GM21717 (cell line): ENCODE results near the gene NMRK2.
"Not testable (repeated sequence)": the region's sequence is repeated elsewhere in the genome, so short reads cannot be mapped to it uniquely, and the experiment has no call there.

Source experiments
- ATAC-seq: cut with Tn5 transposase; IDR thresholded peaks from one replicate; pipeline ENCODE4 v1.9.1; 2021; ENCODE audit warnings: mild to moderate bottlenecking, moderate library complexity; ENCODE audit not compliant: unreplicated experiment

NMRK2 gene

DNA sequence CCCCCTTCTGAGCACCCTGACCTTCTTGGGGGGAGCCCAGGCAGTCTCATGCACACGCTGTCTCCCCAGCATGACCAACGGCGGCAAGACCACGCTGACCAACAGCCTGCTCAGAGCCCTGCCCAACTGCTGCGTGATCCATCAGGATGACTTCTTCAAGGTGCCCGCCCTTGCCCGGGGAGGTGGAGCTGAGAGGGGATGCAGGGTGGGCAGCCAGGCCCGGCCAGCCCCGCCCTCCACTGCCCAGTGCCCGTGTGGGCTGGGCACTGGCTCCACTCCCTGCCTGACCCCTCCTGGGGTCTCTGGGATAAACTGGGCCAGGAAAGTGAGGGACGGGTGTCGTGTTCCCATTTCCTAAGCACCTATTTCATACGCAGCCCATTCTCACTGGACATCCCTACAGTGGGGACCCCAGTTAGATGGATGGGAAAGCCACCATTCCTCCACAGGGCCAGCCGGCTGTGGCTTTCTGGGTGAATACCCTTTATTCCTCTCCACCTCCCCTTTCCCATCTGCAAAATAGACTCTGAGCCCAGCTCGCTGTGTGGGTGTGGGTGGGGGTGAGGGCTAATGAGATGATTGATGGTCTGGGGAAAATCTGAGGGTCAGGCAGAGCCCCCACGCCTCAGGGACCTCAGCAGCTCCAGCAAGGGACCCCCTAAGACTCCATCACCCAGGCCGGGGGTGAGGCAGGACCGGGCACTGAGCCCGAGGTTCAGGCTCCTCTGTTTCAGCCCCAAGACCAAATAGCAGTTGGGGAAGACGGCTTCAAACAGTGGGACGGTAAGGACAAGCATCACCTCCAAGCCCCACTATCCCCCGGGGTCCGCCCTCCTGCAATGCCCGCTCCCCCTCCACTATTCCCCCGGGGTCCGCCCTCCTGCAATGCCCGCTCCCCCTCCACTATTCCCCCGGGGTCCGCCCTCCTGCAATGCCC is 3.9 kb downstream of the NMRK2 start:
- ATAC-seq, result no peak

DNA sequence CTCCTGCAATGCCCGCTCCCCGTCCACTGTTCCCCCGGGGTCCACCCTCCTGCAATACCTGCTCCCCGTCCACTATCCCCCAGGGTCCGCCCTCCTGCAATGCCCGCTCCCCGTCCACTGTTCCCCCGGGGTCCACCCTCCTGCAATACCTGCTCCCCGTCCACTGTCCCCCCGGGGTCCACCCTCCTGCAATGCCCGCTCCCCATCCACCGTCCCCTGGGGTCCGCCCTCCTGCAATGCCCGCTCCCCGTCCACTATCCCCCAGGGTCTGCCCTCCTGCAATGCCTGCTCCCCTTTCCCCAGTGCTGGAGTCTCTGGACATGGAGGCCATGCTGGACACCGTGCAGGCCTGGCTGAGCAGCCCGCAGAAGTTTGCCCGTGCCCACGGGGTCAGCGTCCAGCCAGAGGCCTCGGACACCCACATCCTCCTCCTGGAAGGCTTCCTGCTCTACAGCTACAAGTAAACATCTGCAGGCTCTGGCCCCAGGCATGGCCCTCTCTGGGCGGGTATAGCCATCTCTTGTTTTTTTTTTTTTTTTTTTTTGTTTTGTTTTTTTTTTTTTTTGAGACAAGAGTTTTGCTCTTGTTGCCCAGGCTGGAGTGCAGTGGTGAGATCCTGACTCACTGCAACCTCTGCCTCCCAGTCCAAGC is 5.6 kb downstream of the NMRK2 start:
- ATAC-seq, result not testable (repeated sequence)

DNA sequence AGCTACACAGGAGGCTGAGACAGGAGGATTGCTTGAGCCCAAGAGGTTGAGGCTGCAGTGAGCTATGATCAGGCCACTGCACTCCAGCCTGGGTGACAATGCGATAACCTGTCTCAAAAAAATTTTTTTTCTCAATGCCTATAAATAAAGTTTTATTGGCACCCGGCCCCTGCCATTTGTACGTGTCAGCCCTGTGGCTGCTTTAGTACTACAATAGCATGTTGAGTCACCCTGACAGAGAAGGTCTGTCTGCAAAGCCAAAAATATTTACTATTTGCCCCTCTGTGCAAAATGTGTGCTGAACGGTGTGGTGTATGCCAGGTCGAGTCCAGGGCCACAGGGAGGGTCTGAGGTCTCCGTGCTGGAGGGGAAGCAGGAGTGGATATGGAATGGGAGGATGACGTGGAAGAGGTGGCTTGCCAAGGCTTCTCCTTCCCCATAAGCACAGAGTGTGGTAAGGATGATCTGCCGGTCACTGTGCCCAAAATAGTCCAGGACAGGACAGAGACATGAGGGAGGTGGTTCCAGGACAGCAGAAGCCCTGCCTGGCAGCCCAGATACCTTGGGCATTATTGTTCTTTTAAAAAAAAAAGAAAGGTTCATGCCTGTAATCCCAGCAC is 10.0 kb downstream of the NMRK2 start:
- no peak for ATAC-seq

GRCh38 chr19:3944018-3944721 is 11.3 kb downstream of the NMRK2 start:
- ATAC-seq, result no peak

- no peak for ATAC-seq
These were observed 13.0 kb downstream of the NMRK2 start for GRCh38 chr19:3945838-3946237.

DNA sequence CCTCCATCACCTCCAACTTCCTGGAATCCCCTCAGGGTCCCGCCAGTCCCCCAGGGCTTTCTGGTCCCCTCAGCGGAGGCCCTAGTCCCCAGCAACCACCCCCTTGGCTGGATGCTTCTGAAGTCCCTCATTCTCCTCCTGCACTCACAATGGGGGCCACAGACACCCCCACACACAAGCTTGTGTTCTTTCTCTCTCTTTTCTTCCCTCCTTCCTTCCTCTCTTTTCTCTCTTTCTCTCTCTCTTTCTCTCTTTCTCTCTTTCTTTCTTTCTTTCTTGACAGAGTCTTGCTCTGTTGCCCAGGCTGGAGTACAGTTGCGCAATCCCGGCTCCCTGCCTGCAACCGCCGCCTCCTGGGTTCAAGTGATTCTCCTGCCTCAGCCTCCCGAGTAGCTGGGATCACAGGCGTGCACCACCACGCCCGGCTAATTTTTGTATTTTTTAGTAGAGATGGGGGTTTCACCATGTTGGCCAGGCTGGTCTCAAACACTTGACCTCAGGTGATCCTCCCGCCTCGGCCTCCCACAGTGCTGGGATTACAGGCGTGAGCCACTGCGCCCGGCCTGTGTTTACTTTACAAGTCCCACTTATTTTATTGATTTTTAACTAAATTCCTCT is 14.6 kb downstream of the NMRK2 start:
- not testable (repeated sequence) for ATAC-seq

DNA sequence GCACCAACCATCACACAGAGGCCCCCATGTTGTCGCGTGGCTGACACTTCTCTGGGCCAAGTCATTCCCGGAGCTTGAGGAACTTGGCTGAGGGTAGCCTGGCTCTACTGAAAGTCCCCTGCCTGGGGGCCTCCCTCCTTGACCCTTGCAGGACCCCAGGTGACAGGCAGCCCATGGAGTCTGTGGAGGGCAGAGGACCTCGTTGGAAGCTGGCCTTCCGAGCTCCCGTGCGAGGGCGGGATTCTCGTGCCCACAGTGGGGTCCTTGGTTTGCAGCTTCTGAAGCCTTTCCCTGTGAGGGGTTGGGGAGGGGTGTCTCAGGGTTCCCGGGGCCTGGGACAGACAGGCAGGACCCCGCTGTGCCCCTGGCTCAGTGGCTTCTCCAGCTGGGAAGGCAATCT is 16.4 kb downstream of the NMRK2 start:
- no peak for ATAC-seq

- ATAC-seq, result no peak
These were observed 17.4 kb downstream of the NMRK2 start for GRCh38 chr19:3949997-3950859.

GRCh38 chr19:3950871-3951861 is 18.3 kb downstream of the NMRK2 start:
- ATAC-seq, result no peak

DNA sequence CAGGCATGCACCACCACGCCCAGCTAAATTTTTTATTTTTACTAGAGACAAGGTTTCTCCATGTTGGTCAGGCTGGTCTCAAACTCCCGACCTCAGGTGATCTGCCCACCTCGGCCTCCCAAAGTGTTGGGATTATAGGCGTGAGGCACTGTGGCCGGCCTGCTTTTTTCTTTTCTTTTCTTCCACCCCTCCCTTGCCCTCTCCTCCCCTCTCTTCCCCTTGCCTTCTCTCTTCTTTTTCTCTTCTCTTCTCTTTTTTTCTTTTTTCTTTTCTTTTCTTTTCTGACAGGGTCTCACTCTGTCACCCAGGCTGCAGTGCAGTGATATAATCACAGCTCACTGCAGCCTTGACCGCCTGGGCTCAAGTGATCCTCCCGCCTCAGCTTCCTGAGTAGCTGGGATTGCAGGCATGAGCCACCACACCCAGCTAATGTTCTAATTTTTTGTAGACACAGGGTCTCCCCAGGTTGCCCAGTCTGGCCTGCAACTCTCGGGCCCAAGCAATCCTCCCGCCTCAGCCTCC is 19.9 kb downstream of the NMRK2 start:
- ATAC-seq, result not testable (repeated sequence)

- ATAC-seq, result no peak
These were observed 21.2 kb downstream of the NMRK2 start for GRCh38 chr19:3954107-3954506.

- ATAC-seq, result not testable (repeated sequence)
These were observed 22.4 kb downstream of the NMRK2 start for GRCh38 chr19:3955276-3955675.

- ATAC-seq, result no peak
These were observed 22.8 kb downstream of the NMRK2 start for GRCh38 chr19:3955688-3956087.

DNA sequence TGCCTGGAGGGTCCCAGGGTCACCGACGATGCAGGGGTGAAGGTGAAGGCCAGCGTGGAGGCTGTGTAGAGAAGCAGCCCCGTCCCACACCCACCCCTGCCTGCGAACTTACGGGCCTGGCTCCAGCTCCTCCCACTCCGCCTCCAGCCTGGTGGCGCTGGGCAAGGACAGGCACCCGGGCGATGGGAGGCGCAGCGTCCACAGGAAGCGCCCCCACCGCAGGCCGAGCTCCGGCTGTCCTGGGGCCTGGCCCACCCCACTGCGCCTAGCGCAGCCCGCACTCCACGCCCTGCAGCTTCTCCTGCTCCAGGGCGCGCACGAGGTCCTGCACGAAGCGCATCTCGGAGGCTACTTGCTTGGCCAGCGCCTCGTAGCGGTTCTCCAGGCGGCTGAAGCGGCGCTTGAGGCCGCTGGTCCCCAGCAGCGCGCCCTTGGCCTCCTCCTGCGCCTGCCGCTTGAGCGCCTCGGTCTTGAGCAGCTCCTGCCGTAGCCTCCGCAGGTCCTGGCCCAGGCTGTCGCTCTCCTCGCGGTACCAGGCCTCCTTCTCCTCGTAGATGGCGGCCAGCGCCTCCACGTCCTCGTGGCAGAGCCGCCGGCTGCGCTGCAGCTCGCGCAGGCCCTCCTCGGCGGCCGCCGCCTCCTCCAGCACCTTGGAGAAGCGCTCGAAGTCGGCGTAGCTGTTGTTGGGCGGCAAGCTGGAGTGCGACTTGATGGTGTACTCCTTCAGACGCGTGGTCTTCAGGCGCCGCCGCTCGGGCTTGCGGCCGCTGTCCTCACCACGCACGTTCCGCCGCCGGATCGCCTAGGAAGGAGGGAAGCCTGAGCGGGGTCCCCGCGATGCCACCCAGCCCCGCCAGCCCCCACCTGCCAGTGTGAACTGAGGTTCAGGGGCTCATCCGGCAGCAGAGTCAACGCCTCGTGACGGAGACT is 26.2 kb downstream of the NMRK2 start:
- ATAC-seq, result no peak

- no peak for ATAC-seq
These were observed 26.9 kb downstream of the NMRK2 start for GRCh38 chr19:3959766-3960131.

GRCh38 chr19:3961007-3961406 is 28.1 kb downstream of the NMRK2 start:
- no peak for ATAC-seq
